Activated naive CD4-positive, alpha-beta T cell treated with anti-CD3 and anti-CD28 coated beads for 36 hours (primary cell): ENCODE measurements around the gene KCNMB3. TPM values are rescaled to one million over a fixed set of nuclear protein-coding genes. Genes with fewer than 3 reads are reported as not detected.
"Not testable (repeated sequence)": the region's sequence is repeated elsewhere in the genome, so short reads cannot be mapped to it uniquely, and the experiment has no call there.

ENCODE experiments used
- CTCF ChIA-PET: fragments of 350-600 bp; sonication (Branson Sonifier 250); formaldehyde crosslinking; loops from one replicate; lab custom pipeline; 2021; ENCODE audit warnings: antibody characterized with exemption; lab: Charles Lee
- DNase-seq: peaks from one replicate; pipeline ENCODE4 v3.0.0-alpha.2; 2020
- H3K27ac Mint-ChIP-seq: one replicate; pipeline ENCODE4 v1.8.0; 2021; ENCODE audit warnings: mild to moderate bottlenecking, mixed read lengths
- H3K27me3 Mint-ChIP-seq: one replicate; pipeline ENCODE4 v1.8.0; 2021; ENCODE audit warnings: low read depth, mixed read lengths
- H3K36me3 Mint-ChIP-seq: one replicate; pipeline ENCODE4 v1.8.0; 2021; ENCODE audit warnings: low read depth, mixed read lengths
- H3K4me1 Mint-ChIP-seq: one replicate; pipeline ENCODE4 v1.8.0; 2021; ENCODE audit warnings: low read depth, mixed read lengths
- H3K4me3 Mint-ChIP-seq: one replicate; pipeline ENCODE4 v1.8.0; 2021; ENCODE audit warnings: mild to moderate bottlenecking, moderate library complexity, mixed read lengths
- H3K9me3 Mint-ChIP-seq: one replicate; pipeline ENCODE4 v1.8.0; 2021; ENCODE audit warnings: mixed read lengths
- intact Hi-C: fragments of 100-400 bp; cut with micrococcal nuclease; formaldehyde crosslinking; loops from one replicate; pipeline ENCODE4 v1.15.1; 2023
- total RNA-seq, 2 experiments: library from RNA; stranded (reverse); gene quantifications; one replicate each; pipeline ENCODE4 v1.2.3, GENCODE V29; 2021

Gene KCNMB3
- total RNA-seq, 2 experiments from 2014 or later: 0.20 to 0.29 TPM

GRCh38 chr3:179278151-179278550 lies 27.2 kb upstream of the KCNMB3 start:
- peaks cover 12% of the 10 kb centered on the region for H3K27me3 Mint-ChIP-seq
- CTCF ChIA-PET: no interaction called here
- no peaks in the 10 kb centered on the region for H3K4me1 Mint-ChIP-seq

GRCh38 chr3:179276743-179277142 lies 25.8 kb upstream of the KCNMB3 start:
- peaks cover 8% of the 10 kb centered on the region for H3K27me3 Mint-ChIP-seq
- intact Hi-C loops: no loop called here
- no peak overlapping the region for H3K4me3 Mint-ChIP-seq
- H3K9me3 Mint-ChIP-seq: no peaks in the 10 kb centered on the region
- H3K36me3 Mint-ChIP-seq: no peaks in the 10 kb centered on the region
- H3K27ac Mint-ChIP-seq: no peak overlapping the region
- H3K4me1 Mint-ChIP-seq: no peaks in the 10 kb centered on the region
- no peak for DNase-seq
- CTCF ChIA-PET: interaction anchor here (1.1 kb wide), 1 partner anchor 172 kb away, joined by 3 read pairs; no protein-coding TSS in a partner anchor

More at GRCh38 chr3:179278151-179278550, 27.2 kb upstream of the KCNMB3 start:
- no peaks in the 10 kb centered on the region for H3K36me3 Mint-ChIP-seq
- intact Hi-C loops: no loop called here
- no peak overlapping the region for H3K4me3 Mint-ChIP-seq
- no peak for DNase-seq
- no peak overlapping the region for H3K27ac Mint-ChIP-seq
- no peaks in the 10 kb centered on the region for H3K9me3 Mint-ChIP-seq

GRCh38 chr3:179276001-179276400 lies 25.1 kb upstream of the KCNMB3 start:
- no peaks in the 10 kb centered on the region for H3K36me3 Mint-ChIP-seq
- H3K27ac Mint-ChIP-seq: no peak overlapping the region
- intact Hi-C loops: no loop called here
- H3K9me3 Mint-ChIP-seq: no peaks in the 10 kb centered on the region
- H3K4me3 Mint-ChIP-seq: no peak overlapping the region
- CTCF ChIA-PET: interaction anchor here (1.1 kb wide), 1 partner anchor 171 kb away, joined by 3 read pairs; no protein-coding TSS in a partner anchor
- H3K27me3 Mint-ChIP-seq: peaks cover 8% of the 10 kb centered on the region
- no peak for DNase-seq
- no peaks in the 10 kb centered on the region for H3K4me1 Mint-ChIP-seq

- H3K36me3 Mint-ChIP-seq, DNase-seq, H3K27ac Mint-ChIP-seq, H3K27me3 Mint-ChIP-seq, H3K4me1 Mint-ChIP-seq, H3K9me3 Mint-ChIP-seq, intact Hi-C loops, H3K4me3 Mint-ChIP-seq: not testable (repeated sequence)
- CTCF ChIA-PET: interaction anchor here (0.6 to 1.1 kb wide), 2 partner anchors 27 to 127 kb away, joined by 3 to 5 read pairs; no protein-coding TSS in a partner anchor
Measured at GRCh38 chr3:179274434-179274833, 23.5 kb upstream of the KCNMB3 start.

- no peak overlapping the region for H3K27ac Mint-ChIP-seq
- no peaks in the 10 kb centered on the region for H3K4me1 Mint-ChIP-seq
- CTCF ChIA-PET: interaction anchor here (0.6 to 1.9 kb wide), 6 partner anchors 39 to 257 kb away, joined by 3 to 7 read pairs (median 4); no protein-coding TSS in a partner anchor
- intact Hi-C loops: loop anchor here (1.0 kb wide), 3 partner anchors 125 to 256 kb away; no protein-coding TSS in a partner anchor
- peaks cover 6% of the 10 kb centered on the region for H3K27me3 Mint-ChIP-seq
- H3K36me3 Mint-ChIP-seq: no peaks in the 10 kb centered on the region
- H3K4me3 Mint-ChIP-seq: no peak overlapping the region
- H3K9me3 Mint-ChIP-seq: no peaks in the 10 kb centered on the region
- DNase-seq: peak; percentile 23
Measured at GRCh38 chr3:179272385-179272784, 21.5 kb upstream of the KCNMB3 start.

GRCh38 chr3:179269152-179269707 lies 18.3 kb upstream of the KCNMB3 start:
- Mint-ChIP-seq H3K4me3 (no peak overlapping the region), H3K9me3 (no peaks in the 10 kb centered on the region), H3K27me3 (peaks cover 10% of the 10 kb centered on the region), H3K4me1 (no peaks in the 10 kb centered on the region), H3K36me3 (no peaks in the 10 kb centered on the region), H3K27ac (no peak overlapping the region)
- intact Hi-C loops: no loop called here
- CTCF ChIA-PET: interaction anchor here (0.7 kb wide), 1 partner anchor 253 kb away, joined by 4 read pairs; no protein-coding TSS in a partner anchor
- no peak for DNase-seq

GRCh38 chr3:179268400-179269051 lies 17.6 kb upstream of the KCNMB3 start:
- Mint-ChIP-seq H3K27me3 (peaks cover 10% of the 10 kb centered on the region), H3K4me1 (no peaks in the 10 kb centered on the region), H3K27ac (no peak overlapping the region), H3K4me3 (no peak overlapping the region), H3K9me3 (no peaks in the 10 kb centered on the region), H3K36me3 (no peaks in the 10 kb centered on the region)
- CTCF ChIA-PET: no interaction called here
- intact Hi-C loops: no loop called here
- DNase-seq: no peak

- Mint-ChIP-seq H3K4me3 (no peak overlapping the region), H3K36me3 (no peaks in the 10 kb centered on the region), H3K27me3 (peaks cover 10% of the 10 kb centered on the region), H3K4me1 (peaks cover 3% of the 10 kb centered on the region), H3K9me3 (no peaks in the 10 kb centered on the region), H3K27ac (no peak overlapping the region)
- no peak for DNase-seq
- intact Hi-C loops: no loop called here
- CTCF ChIA-PET: no interaction called here
Measured at GRCh38 chr3:179266701-179267211, 15.8 kb upstream of the KCNMB3 start.

GRCh38 chr3:179265875-179266274 lies 15.0 kb upstream of the KCNMB3 start:
- CTCF ChIA-PET: interaction anchor here (0.6 kb wide), 1 partner anchor 1292 kb away, joined by 4 read pairs; no protein-coding TSS in a partner anchor
- Mint-ChIP-seq H3K4me3 (no peak overlapping the region), H3K4me1 (peaks cover 6% of the 10 kb centered on the region), H3K27ac (no peak overlapping the region), H3K27me3 (peaks cover 10% of the 10 kb centered on the region), H3K9me3 (no peaks in the 10 kb centered on the region), H3K36me3 (no peaks in the 10 kb centered on the region)
- no peak for DNase-seq
- intact Hi-C loops: no loop called here

GRCh38 chr3:179265092-179265491 lies 14.2 kb upstream of the KCNMB3 start:
- no peak for DNase-seq
- Mint-ChIP-seq H3K36me3 (no peaks in the 10 kb centered on the region), H3K4me1 (peaks cover 12% of the 10 kb centered on the region), H3K27me3 (peaks cover 10% of the 10 kb centered on the region), H3K27ac (no peak overlapping the region), H3K4me3 (no peak overlapping the region), H3K9me3 (peaks cover 4% of the 10 kb centered on the region)
- CTCF ChIA-PET: interaction anchor here (0.6 kb wide), 1 partner anchor 1293 kb away, joined by 4 read pairs; no protein-coding TSS in a partner anchor
- intact Hi-C loops: no loop called here

GRCh38 chr3:179264449-179264848 lies 13.5 kb upstream of the KCNMB3 start:
- no peak overlapping the region for H3K27ac Mint-ChIP-seq
- H3K9me3 Mint-ChIP-seq: peaks cover 4% of the 10 kb centered on the region
- DNase-seq: no peak
- H3K4me1 Mint-ChIP-seq: peaks cover 12% of the 10 kb centered on the region
- intact Hi-C loops: loop anchor here (5.0 kb wide), 1 partner anchor 247 kb away; no protein-coding TSS in a partner anchor
- H3K4me3 Mint-ChIP-seq: no peak overlapping the region
- CTCF ChIA-PET: no interaction called here
- peaks cover 10% of the 10 kb centered on the region for H3K27me3 Mint-ChIP-seq
- H3K36me3 Mint-ChIP-seq: no peaks in the 10 kb centered on the region

GRCh38 chr3:179263134-179263533 lies 12.2 kb upstream of the KCNMB3 start:
- Mint-ChIP-seq H3K4me1 (peaks cover 12% of the 10 kb centered on the region), H3K4me3 (no peak overlapping the region), H3K9me3 (peaks cover 9% of the 10 kb centered on the region), H3K36me3 (no peaks in the 10 kb centered on the region), H3K27ac (no peak overlapping the region), H3K27me3 (peaks cover 7% of the 10 kb centered on the region)
- CTCF ChIA-PET: interaction anchor here (0.6 to 1.7 kb wide), 2 partner anchors 55 to 248 kb away, joined by 3 read pairs; no protein-coding TSS in a partner anchor
- intact Hi-C loops: loop anchor here (5.0 kb wide), 1 partner anchor 246 kb away; no protein-coding TSS in a partner anchor
- DNase-seq: no peak
